COLO829 (cell line): ENCODE measurements around the gene SERPINA9.
"Not testable (repeated sequence)": the region's sequence is repeated elsewhere in the genome, so short reads cannot be mapped to it uniquely, and the experiment has no call there.

Experiments
- DNase-seq: peaks from one replicate; pipeline ENCODE4 v3.0.0; 2012; ENCODE audit warnings: low spot score

Gene SERPINA9

DNA sequence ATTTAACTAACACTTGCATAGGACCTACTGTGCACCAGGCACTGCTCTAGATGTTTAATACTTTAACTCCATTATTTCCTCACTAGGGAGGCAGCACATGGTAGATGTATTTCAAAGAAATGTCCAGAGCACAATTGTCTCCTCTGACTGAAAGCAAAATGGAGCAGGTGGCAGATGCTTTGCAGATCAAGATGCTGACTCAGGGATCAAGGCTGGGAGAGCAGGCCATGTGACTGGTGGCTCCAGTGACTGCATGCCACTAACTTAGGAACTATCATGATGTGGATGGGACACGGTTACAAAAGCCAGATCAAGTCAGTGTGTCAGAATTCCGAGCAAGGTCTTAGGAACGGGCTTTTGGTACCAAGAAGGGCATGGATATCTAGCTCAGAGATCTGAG, 51.6 kb downstream of the SERPINA9 start:
- DNase-seq: no peak

GRCh38 chr14:94423453-94424056, 52.4 kb downstream of the SERPINA9 start:
- peak; percentile 63 for DNase-seq

DNA sequence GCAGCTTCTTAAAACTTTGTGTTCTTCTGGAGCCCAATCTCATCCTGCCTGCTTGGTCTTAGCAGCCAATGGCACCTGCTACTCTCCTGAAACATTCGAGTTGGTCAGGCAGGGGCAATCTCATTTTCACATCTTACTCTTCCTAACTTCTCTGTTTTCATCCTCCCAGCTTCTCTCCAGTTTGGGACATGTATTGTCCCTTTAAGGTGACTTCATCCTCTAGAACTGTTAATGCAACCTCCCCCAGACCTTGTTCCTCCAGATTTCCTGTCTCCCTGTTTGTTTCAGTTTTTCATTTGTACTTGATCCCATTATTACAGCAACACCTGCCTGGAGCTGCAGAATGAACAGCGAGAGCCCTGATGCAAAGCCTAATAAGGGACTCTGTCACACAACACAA, 54.7 kb downstream of the SERPINA9 start:
- no peak for DNase-seq

DNA sequence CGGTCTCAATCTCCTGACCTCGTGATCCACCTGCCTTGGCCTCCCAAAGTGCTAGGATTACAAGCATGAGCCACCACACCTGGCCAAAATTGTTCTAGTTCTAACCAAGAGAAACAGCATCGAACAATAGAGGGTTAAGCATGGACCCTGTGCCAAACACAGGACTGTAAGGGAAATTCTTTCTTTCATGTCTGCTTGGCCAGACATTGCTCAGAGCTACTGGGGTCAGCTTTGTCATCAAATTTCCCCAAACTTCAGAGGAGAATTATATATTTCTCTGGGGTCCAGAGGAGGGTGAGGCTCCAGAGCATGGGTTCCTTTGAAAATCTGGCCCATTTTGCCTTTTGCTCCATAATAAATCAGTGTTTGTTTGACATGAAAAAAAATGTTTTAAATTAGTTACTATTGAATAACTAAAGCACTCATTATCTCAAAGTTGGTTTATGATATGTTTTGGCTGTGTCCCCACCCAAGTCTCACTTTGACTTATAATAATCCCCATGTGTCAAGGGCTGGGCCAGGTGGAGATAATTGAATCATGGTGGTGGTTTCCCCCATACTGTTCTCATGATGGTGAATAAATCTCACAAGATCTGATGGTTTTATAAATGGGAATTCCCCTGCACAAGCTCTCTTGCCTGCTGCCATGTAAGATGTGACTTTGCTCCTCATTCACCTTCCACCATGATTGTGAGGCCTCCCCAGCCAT, 58.3 kb downstream of the SERPINA9 start:
- DNase-seq: not testable (repeated sequence)
